ENCODE data around the gene ARHGAP29.
"Not testable (repeated sequence)": the region's sequence is repeated elsewhere in the genome, so short reads cannot be mapped to it uniquely, and the experiment has no call there.

The ARHGAP29 gene

GRCh38 chr1:94183197-94183815 lies 54.1 kb downstream of the ARHGAP29 start:
- in situ Hi-C loops (cut with HindIII; ENCODE audit: low sequenced_read_pairs) = no loop called here

- in situ Hi-C loops (cut with HindIII; ENCODE audit: low sequenced_read_pairs) = no loop called here
Measured at GRCh38 chr1:94182191-94182590, 55.2 kb downstream of the ARHGAP29 start.

- in situ Hi-C loops (cut with HindIII; ENCODE audit: low sequenced_read_pairs) = no loop called here
Measured at GRCh38 chr1:94180650-94181049, 56.7 kb downstream of the ARHGAP29 start.

DNA sequence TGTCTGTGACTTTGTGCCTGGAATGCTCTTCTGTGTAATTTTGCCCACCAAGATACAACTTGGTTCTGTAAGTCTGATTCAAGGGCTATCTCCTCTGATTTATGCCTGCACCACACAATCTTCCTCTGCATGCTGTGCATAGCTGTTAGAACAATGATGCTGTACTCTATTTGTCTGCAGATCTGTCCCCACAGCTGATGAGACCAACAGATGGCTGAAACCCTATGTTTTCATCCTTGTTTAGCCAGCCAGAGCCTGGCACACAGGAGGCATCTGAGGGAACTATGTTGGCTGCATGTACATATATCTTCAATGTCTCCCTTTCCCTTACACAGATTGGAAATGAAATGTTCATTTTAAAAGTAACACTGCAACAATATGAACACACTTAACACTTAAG lies 58.5 kb downstream of the ARHGAP29 start:
- in situ Hi-C loops (cut with HindIII; ENCODE audit: low sequenced_read_pairs) = no loop called here

DNA sequence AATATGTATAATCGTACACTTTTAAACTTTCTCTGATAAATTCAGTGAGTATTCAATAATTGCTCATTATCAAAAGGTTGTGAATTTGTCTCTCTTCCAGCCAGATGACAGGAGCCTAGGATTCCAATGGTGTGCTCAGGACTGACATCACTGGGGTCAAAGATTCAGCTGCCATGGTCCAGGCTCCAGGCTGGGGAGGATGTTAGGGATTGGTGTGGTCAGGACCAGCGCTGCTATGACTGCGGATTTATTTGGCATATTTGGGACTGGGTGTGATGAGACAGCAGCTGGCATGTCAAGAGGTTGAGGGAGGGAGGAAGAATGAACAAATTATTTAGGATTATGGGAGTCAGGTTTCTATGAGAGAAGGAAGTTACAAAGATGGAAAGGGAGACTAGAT lies 68.3 kb downstream of the ARHGAP29 start:
- in situ Hi-C loops (cut with HindIII; ENCODE audit: low sequenced_read_pairs) = no loop called here

GRCh38 chr1:94165843-94166242 lies 71.5 kb downstream of the ARHGAP29 start:
- in situ Hi-C loops (cut with HindIII; ENCODE audit: low sequenced_read_pairs) = no loop called here

DNA sequence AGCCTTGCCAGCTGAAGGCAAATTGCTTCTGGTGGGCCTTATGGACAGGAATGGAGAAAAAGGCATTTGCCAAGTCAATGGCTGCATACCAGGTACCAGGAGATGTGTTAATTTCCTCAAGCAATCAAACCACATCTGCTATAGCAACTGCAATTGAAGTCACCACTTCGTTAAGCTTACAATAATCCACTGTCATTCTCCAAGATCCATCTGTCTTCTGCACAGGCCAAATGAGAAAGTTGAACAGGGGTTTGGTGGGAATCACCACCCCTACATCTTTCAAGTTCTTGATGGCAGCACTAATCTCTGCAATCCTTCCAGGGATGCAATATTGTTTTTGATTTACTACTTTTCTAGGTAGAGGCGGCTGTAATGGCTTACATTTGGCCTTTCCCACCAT lies 72.5 kb downstream of the ARHGAP29 start:
- in situ Hi-C loops (cut with HindIII; ENCODE audit: low sequenced_read_pairs) = not testable (repeated sequence)

DNA sequence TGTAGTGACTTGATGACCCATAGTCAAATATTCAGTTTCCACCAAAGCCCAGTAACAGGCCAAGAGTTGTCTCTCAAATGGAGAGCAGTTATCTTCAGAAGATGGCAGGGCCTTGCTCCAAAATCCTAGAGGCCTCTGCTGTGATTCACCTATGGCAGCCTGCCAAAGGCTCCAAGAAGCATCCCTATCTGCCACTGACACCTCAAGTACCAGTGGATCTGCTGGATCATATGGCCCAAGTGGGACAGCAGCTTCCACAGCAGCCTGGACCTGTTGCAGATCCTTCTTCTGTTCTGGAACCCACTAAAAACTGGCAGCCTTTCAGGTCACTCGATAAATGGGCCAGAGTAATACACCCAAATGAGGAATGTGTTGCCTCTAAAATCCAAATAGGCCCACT lies 73.3 kb downstream of the ARHGAP29 start:
- in situ Hi-C loops (cut with HindIII; ENCODE audit: low sequenced_read_pairs) = not testable (repeated sequence)

DNA sequence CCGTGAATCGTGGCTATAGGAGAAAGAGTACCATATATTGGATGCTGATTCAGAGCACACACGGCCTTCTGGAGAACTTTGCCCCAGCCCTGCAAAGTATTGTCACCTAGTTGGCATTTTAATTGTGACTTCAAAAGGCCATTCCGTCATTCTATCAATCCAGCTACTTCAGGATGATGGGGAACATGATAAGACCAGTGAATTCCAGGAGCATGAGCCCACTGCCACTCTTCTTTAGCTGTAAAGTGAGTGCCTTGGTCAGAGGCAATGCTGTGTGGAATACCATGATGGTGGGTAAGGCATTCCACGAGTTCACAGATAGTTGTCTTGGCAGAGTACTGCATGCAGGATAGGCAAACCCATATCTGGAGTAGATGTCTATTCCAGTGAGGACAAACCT lies 74.1 kb downstream of the ARHGAP29 start:
- in situ Hi-C loops (cut with HindIII; ENCODE audit: low sequenced_read_pairs) = not testable (repeated sequence)

- in situ Hi-C loops (cut with HindIII; ENCODE audit: low sequenced_read_pairs) = no loop called here
Measured at GRCh38 chr1:94160811-94161210, 76.6 kb downstream of the ARHGAP29 start.

DNA sequence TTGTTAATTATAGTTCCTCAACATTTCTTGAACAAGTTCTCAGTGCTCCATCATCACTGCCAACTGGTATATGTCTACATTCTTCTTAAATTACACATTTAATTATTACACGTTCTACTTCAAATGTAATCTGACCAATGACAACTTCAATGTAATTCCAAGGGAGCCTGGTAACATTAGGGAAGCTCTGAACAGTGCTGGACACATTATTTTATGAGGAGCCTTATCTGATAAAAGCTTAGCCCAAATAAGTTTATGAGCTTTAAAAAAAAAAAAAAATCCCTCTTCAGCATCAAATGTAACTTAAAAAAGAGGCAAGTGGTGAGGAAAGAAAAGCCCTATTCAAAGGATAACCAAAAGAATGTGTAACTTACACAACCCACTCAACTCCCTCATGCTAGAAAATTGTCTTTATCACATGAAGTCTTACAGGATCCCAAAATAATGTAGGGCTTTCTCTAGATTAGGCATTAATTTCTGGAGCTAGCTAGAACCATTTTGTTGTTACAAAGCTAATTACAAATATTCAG lies 81.2 kb downstream of the ARHGAP29 start:
- in situ Hi-C loops (cut with HindIII; ENCODE audit: low sequenced_read_pairs) = no loop called here

- in situ Hi-C loops (cut with HindIII; ENCODE audit: low sequenced_read_pairs) = no loop called here
Measured at GRCh38 chr1:94154989-94155388, 82.4 kb downstream of the ARHGAP29 start.

- in situ Hi-C loops (cut with HindIII; ENCODE audit: low sequenced_read_pairs) = no loop called here
Measured at GRCh38 chr1:94153133-94153532, 84.3 kb downstream of the ARHGAP29 start.

- in situ Hi-C loops (cut with HindIII; ENCODE audit: low sequenced_read_pairs) = not testable (repeated sequence)
Measured at GRCh38 chr1:94149166-94149565, 88.2 kb downstream of the ARHGAP29 start.

GRCh38 chr1:94146273-94146672 lies 91.1 kb downstream of the ARHGAP29 start:
- in situ Hi-C loops (cut with HindIII; ENCODE audit: low sequenced_read_pairs) = no loop called here

DNA sequence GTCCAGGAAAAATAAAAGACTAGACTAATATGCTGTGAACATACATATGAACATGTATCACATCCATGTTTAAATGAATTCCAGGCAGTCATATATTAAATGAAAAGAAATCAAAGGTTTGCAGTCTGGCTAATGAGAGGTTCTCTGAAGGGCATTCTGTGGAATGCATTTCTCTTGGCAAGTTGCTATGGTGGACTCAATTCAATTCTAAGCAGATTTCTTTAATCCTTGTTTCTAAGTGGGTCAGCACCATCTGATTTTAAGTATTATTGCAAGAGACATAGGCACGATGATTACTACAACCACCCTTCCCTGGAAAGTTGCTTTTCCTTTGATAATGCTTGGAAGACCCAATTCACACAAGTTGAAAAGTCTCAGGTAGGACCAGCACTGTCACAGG lies 92.5 kb downstream of the ARHGAP29 start:
- in situ Hi-C loops (cut with HindIII; ENCODE audit: low sequenced_read_pairs) = no loop called here

DNA sequence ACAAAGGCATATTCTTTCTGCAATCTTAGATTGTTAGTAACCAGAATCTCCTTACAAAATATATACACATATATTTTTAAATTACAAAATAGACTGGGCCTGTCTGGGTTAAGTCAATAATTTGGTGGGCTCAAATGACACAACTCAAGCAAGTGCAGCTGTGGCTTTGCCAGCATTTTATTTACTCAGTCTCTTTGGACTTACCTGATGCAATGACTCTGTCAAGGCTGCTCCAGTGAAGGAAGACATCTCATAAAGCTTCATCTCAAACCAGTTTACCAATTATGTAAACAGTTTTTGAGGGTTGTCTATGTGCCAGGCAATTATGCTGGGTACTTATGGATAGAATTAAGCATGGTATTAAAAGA lies 93.6 kb downstream of the ARHGAP29 start:
- in situ Hi-C loops (cut with HindIII; ENCODE audit: low sequenced_read_pairs) = no loop called here

GRCh38 chr1:94143173-94143808 lies 94.1 kb downstream of the ARHGAP29 start:
- in situ Hi-C loops (cut with HindIII; ENCODE audit: low sequenced_read_pairs) = no loop called here

GRCh38 chr1:94142583-94142982 lies 94.8 kb downstream of the ARHGAP29 start:
- in situ Hi-C loops (cut with HindIII; ENCODE audit: low sequenced_read_pairs) = no loop called here

- in situ Hi-C loops (cut with HindIII; ENCODE audit: low sequenced_read_pairs) = no loop called here
Measured at GRCh38 chr1:94142022-94142421, 95.4 kb downstream of the ARHGAP29 start.

- in situ Hi-C loops (cut with HindIII; ENCODE audit: low sequenced_read_pairs) = no loop called here
Measured at GRCh38 chr1:94132111-94132510, 105.3 kb downstream of the ARHGAP29 start.

DNA sequence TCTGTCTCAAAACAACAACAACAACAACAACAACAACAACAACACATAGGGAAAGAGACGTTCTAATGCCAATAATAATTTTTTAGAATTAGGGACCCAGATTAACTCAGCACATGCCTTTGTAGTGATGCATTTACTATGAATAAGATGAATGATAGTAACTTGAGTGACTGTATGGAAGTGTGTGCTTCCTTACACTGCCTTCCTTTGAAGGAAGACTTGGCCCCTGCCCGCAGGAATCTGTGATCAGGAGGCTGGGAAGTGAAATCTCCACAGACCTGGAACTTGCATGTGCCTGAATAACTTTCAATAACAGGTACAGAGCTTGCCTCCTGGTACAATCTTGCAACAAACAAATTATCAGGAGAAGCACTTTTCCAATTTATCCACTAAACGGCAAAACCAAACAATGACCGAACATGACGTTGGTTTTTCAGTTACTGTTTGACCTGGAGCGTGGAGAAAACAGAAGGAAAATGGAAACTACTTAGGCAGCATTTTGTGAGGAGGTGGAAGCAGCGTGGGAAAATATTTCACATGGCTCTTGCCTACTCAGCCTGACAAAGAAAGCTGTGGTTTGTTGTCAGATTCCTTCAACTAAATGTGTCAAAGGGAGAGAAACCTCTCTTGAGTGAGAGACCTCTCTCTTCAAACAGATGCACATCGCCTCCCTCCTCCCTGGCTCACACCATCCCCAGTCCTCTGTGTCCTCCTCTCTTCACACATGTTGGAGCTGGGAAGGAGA lies 106.4 kb downstream of the ARHGAP29 start:
- in situ Hi-C loops (cut with HindIII; ENCODE audit: low sequenced_read_pairs) = no loop called here

All from DLD1 (cell line).